Natural killer cell treated with Interleukin-12 subunit alpha and Interleukin-12 subunit beta and Interleukin-15 and Interleukin-18, amount 100 ng/mL, for 72 hours (primary cell): ENCODE measurements around the gene SCG3. TPM values are rescaled to one million over a fixed set of nuclear protein-coding genes. Genes with fewer than 3 reads are reported as not detected.
"Not testable (repeated sequence)": the region's sequence is repeated elsewhere in the genome, so short reads cannot be mapped to it uniquely, and the experiment has no call there.

Experiments used
- ATAC-seq, 2 donors: fragments of 150-1000 bp; cut with Tn5 transposase in 1 of 2; sonication (Bioruptor Pico), chemical (Tn5 transposase) in 1 of 2; 2 replicates each; pipeline ENCODE4 v1.10.0; 2021
- DNase-seq: peaks from one replicate; pipeline ENCODE4 v3.0.0; 2022; ENCODE audit warnings: low spot score
- H3K27ac Mint-ChIP-seq, 2 donors: 1 replicate in 1 of 2; 2 replicates in 1 of 2; pipeline ENCODE4 v1.8.0; 2022; ENCODE audit warnings: mixed read lengths in 2 of 2, mild to moderate bottlenecking in 1 of 2, moderate library complexity in 1 of 2
- H3K27me3 Mint-ChIP-seq, 2 donors: 1 replicate in 1 of 2; 2 replicates in 1 of 2; pipeline ENCODE4 v1.8.0; 2022; ENCODE audit warnings: mixed read lengths in 2 of 2
- H3K36me3 Mint-ChIP-seq: one replicate; pipeline ENCODE4 v1.8.0; 2022; ENCODE audit warnings: mixed read lengths
- H3K4me1 Mint-ChIP-seq, 2 donors: 1 replicate in 1 of 2; 2 replicates in 1 of 2; pipeline ENCODE4 v1.8.0; 2022; ENCODE audit warnings: low read depth in 2 of 2, mixed read lengths in 2 of 2, mild to moderate bottlenecking in 1 of 2
- H3K4me3 Mint-ChIP-seq: one replicate; pipeline ENCODE4 v1.8.0; 2022; ENCODE audit warnings: mixed read lengths
- H3K9me3 Mint-ChIP-seq: 2 replicates; pipeline ENCODE4 v1.8.0; 2022; ENCODE audit warnings: mixed read lengths
- total RNA-seq, 2 donors: library from RNA; stranded (reverse); gene quantifications; one replicate each; pipeline ENCODE4 v1.2.3, GENCODE V29; 2022

The SCG3 gene
- not detected for total RNA-seq

GRCh38 chr15:51681303-51681963 is at the start of gene SCG3:
Gene SCG3 (plus strand): TSS chr15:51681503. CDS start chr15:51681756, 253 bp downstream.
- Mint-ChIP-seq H3K27ac (no peak within 1 kb of the TSS), H3K4me1 (peaks cover 0 to 7% of the 10 kb centered on the region in 2 donors), H3K4me3 (no peak within 1 kb of the TSS), H3K27me3 (peaks cover 34 to 53% of the 10 kb centered on the region in 2 donors), H3K36me3 (no peaks in the 10 kb centered on the region), H3K9me3 (no peaks in the 10 kb centered on the region)
- peak; percentile 61 for DNase-seq
- peak; percentile 56 to 79 for ATAC-seq

GRCh38 chr15:51634591-51635198 is 46.6 kb upstream of the SCG3 start:
- Mint-ChIP-seq H3K9me3 (no peaks in the 10 kb centered on the region), H3K4me3 (no peak overlapping the region), H3K27me3 (peaks cover 17% of the 10 kb centered on the region in 2 donors), H3K36me3 (no peaks in the 10 kb centered on the region), H3K4me1 (peaks cover 6 to 8% of the 10 kb centered on the region in 2 donors), H3K27ac (no peak overlapping the region)
- no peak for ATAC-seq
- DNase-seq: no peak

- no peaks in the 10 kb centered on the region for H3K4me1 Mint-ChIP-seq
- H3K36me3 Mint-ChIP-seq: no peaks in the 10 kb centered on the region
- H3K27me3 Mint-ChIP-seq: peaks cover 0 to 3% of the 10 kb centered on the region in 2 donors
- H3K4me3 Mint-ChIP-seq: no peak overlapping the region
- H3K9me3 Mint-ChIP-seq: no peaks in the 10 kb centered on the region
- no peak overlapping the region for H3K27ac Mint-ChIP-seq
- DNase-seq (no peak), ATAC-seq (no peak)
Observed at GRCh38 chr15:51641490-51642130, 39.7 kb upstream of the SCG3 start.

- H3K27me3 Mint-ChIP-seq: peaks cover 0 to 3% of the 10 kb centered on the region in 2 donors
- ATAC-seq (no peak), DNase-seq (no peak)
- H3K36me3 Mint-ChIP-seq: no peaks in the 10 kb centered on the region
- no peak overlapping the region for H3K4me3 Mint-ChIP-seq
- no peak overlapping the region for H3K27ac Mint-ChIP-seq
- no peaks in the 10 kb centered on the region for H3K9me3 Mint-ChIP-seq
- no peaks in the 10 kb centered on the region for H3K4me1 Mint-ChIP-seq
Observed at GRCh38 chr15:51642696-51643095, 38.6 kb upstream of the SCG3 start.

GRCh38 chr15:51647128-51647562 is 34.2 kb upstream of the SCG3 start:
- Mint-ChIP-seq H3K9me3 (no peaks in the 10 kb centered on the region), H3K4me1 (no peaks in the 10 kb centered on the region), H3K27me3 (peaks cover 8 to 10% of the 10 kb centered on the region in 2 donors), H3K27ac (no peak overlapping the region), H3K36me3 (no peaks in the 10 kb centered on the region), H3K4me3 (no peak overlapping the region)
- DNase-seq: no peak
- ATAC-seq: no peak

- H3K27me3 Mint-ChIP-seq, H3K9me3 Mint-ChIP-seq, H3K36me3 Mint-ChIP-seq, H3K4me1 Mint-ChIP-seq, H3K4me3 Mint-ChIP-seq, H3K27ac Mint-ChIP-seq, DNase-seq, ATAC-seq: not testable (repeated sequence)
Observed at GRCh38 chr15:51648101-51648500, 33.2 kb upstream of the SCG3 start.

- H3K9me3 Mint-ChIP-seq, H3K27me3 Mint-ChIP-seq, DNase-seq: not testable (repeated sequence)
Observed at GRCh38 chr15:51648643-51649042, 32.7 kb upstream of the SCG3 start.

GRCh38 chr15:51649659-51650521 is 31.4 kb upstream of the SCG3 start:
- peak in 1 of 2 donors; percentile 68 for ATAC-seq
- Mint-ChIP-seq H3K9me3 (no peaks in the 10 kb centered on the region), H3K4me1 (no peaks in the 10 kb centered on the region), H3K27ac (no peak overlapping the region), H3K36me3 (no peaks in the 10 kb centered on the region), H3K27me3 (peaks cover 7 to 10% of the 10 kb centered on the region in 2 donors), H3K4me3 (no peak overlapping the region)
- DNase-seq: peak; percentile 75

More at GRCh38 chr15:51648643-51649042, 32.7 kb upstream of the SCG3 start:
- not testable (repeated sequence) for H3K4me1 Mint-ChIP-seq, H3K36me3 Mint-ChIP-seq, H3K27ac Mint-ChIP-seq, H3K4me3 Mint-ChIP-seq, ATAC-seq

GRCh38 chr15:51652084-51652668 is 29.1 kb upstream of the SCG3 start:
- no peak for DNase-seq
- Mint-ChIP-seq H3K36me3 (no peaks in the 10 kb centered on the region), H3K4me1 (no peaks in the 10 kb centered on the region), H3K4me3 (no peak overlapping the region), H3K27me3 (peaks cover 7 to 18% of the 10 kb centered on the region in 2 donors), H3K27ac (no peak overlapping the region), H3K9me3 (no peaks in the 10 kb centered on the region)
- no peak for ATAC-seq

GRCh38 chr15:51655401-51656057 is 25.8 kb upstream of the SCG3 start:
- not testable (repeated sequence) for H3K36me3 Mint-ChIP-seq, H3K27ac Mint-ChIP-seq, H3K4me1 Mint-ChIP-seq, DNase-seq, ATAC-seq, H3K9me3 Mint-ChIP-seq, H3K4me3 Mint-ChIP-seq
- H3K27me3 Mint-ChIP-seq: peaks cover 7 to 18% of the 10 kb centered on the region in 2 donors

GRCh38 chr15:51658664-51659063 is 22.6 kb upstream of the SCG3 start:
- Mint-ChIP-seq H3K4me1 (no peaks in the 10 kb centered on the region), H3K9me3 (no peaks in the 10 kb centered on the region), H3K36me3 (no peaks in the 10 kb centered on the region), H3K27me3 (peaks cover 4 to 18% of the 10 kb centered on the region in 2 donors), H3K27ac (no peak overlapping the region), H3K4me3 (no peak overlapping the region)
- ATAC-seq: no peak
- no peak for DNase-seq

GRCh38 chr15:51661072-51661471 is 20.2 kb upstream of the SCG3 start:
- no peak overlapping the region for H3K4me3 Mint-ChIP-seq

GRCh38 chr15:51667478-51667877 is 13.8 kb upstream of the SCG3 start:
- Mint-ChIP-seq H3K36me3 (no peaks in the 10 kb centered on the region), H3K4me3 (no peak overlapping the region), H3K4me1 (no peaks in the 10 kb centered on the region), H3K9me3 (no peaks in the 10 kb centered on the region), H3K27ac (no peak overlapping the region), H3K27me3 (peaks cover 22 to 38% of the 10 kb centered on the region in 2 donors)
- no peak for ATAC-seq
- DNase-seq: no peak

More at GRCh38 chr15:51661072-51661471, 20.2 kb upstream of the SCG3 start:
- Mint-ChIP-seq H3K36me3 (no peaks in the 10 kb centered on the region), H3K27me3 (peaks cover 7 to 10% of the 10 kb centered on the region in 2 donors), H3K4me1 (no peaks in the 10 kb centered on the region), H3K9me3 (no peaks in the 10 kb centered on the region), H3K27ac (no peak overlapping the region)
- DNase-seq (no peak), ATAC-seq (no peak)
